Activated CD4-positive, alpha-beta T cell treated with anti-CD3 and anti-CD28 coated beads, Interleukin-10, Interleukin-2, amounts not matched to agents 100 ng/mL and 50 ng/mL, durations not matched to agents 16 hours and 8 hours (primary cell): Measurements from ENCODE around the gene LNPEP.
A peak's percentile ranks its signal among the peaks of the same experiment; 100 is the strongest.

Experiments
- DNase-seq: peaks from one replicate; pipeline ENCODE4 v3.0.0-alpha.2; 2020

The LNPEP gene

DNA sequence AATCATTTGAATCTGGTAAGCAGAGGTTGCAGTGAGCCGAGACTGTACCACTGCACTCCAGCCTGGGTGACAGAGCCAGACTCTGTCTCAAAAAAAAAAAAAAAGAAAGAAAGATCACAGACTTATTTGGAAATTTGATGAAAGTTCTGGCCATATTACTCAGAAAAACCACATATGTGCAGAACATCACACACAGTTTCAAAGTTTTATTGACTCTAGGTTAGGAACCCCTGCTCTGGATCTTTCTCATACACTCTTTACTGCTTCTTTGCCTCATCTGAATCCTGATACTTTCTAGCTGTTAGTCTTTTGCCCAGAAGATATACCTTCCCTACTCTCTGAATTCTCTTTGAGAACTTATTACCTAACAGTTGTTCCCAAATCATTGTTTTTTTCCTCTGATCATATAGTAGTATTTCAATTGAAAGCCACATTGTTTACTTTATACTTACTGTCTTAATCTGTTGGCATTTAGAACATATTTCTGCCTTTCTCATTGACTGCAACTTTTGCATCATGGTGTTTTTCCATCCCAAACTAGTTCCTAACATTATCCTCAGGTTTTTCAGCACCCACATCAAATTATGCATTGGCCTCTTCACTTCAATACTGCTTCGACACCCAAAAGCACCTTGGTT lies 68.7 kb downstream of the LNPEP start:
- DNase-seq, result peak; percentile 39

DNA sequence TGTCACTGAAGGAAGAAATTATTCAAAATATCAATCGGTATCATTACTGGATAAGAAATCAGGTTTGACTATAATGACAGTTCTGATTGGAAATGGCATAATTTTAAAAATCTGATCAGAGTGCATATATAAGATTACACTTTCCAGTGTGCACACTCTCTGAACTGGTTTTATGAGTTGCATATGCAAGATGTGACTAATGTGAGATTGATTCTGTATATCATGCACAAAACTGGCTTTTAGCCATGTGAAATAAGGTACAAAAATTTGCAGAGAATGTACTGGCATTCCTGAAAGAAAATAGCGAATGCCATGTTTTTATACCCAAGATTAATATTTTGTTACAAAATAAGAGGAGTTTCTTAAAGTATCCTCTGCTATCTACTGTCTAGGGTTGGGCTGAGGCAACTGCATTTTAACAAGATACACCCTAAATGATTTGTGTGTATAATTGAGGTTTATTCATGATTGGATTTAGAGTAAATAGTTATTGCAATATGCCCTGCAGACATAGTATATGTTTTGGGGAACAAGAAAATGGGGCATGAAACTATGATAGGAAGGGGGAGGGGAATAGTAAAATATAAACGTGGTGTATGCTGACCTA lies 70.7 kb downstream of the LNPEP start:
- no peak for DNase-seq

GRCh38 chr5:97009212-97009898 lies 73.5 kb downstream of the LNPEP start:
- no peak for DNase-seq

DNA sequence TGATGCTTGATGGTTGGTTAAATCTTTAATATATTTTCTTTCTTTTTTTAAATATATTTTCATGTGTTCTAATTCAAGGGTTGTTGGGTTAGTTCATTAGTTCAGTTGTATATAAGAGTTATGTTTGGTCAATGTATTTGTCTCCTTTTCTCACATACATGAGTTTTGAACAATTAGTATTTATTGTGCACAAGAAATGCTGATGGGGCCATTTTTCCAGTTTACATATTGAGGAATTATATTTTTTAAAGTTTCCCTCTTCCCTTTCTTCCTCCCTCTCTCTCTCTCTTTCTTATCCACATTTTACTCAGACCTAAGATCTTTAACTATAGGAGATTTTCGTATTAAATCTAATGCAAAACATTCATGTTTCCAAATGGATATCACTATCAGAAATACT lies 74.0 kb downstream of the LNPEP start:
- no peak for DNase-seq

DNA sequence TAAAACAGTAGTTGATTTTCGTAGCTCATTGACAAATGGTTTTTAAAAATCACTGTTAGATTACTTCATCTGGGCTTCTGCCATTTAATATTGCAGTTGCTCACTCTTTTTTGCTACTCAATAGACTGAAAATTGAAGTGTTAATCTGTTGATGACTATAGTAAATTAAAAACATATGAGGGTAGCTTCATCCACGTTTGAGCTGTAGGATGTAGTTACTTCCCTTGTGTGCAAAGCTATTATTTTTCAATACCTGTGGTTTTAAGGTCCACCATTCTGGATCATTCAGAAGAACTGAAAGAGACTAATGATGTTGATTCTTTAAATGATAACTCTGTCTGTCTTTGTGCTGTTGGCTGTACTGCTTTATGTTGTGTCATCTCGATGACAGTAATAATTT lies 74.7 kb downstream of the LNPEP start:
- DNase-seq, result no peak

DNA sequence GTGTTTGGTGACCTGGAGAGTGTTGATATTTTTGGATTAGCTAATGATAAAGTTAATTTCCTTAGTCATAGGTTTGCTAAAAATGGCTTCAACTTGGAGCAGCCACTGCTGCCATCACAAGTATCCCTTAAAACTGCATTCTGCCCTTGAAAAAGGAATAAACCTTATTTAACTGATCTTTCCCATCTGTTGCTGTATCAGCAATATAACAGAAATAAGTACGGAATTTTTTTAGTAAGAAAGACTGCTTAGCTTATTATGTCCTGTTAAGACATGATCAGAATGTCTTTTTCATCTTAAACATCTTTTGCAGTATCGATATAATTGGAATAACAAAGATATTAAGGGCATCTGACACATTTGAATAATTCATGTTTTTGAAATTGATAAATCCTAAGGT lies 75.7 kb downstream of the LNPEP start:
- DNase-seq, result no peak

DNA sequence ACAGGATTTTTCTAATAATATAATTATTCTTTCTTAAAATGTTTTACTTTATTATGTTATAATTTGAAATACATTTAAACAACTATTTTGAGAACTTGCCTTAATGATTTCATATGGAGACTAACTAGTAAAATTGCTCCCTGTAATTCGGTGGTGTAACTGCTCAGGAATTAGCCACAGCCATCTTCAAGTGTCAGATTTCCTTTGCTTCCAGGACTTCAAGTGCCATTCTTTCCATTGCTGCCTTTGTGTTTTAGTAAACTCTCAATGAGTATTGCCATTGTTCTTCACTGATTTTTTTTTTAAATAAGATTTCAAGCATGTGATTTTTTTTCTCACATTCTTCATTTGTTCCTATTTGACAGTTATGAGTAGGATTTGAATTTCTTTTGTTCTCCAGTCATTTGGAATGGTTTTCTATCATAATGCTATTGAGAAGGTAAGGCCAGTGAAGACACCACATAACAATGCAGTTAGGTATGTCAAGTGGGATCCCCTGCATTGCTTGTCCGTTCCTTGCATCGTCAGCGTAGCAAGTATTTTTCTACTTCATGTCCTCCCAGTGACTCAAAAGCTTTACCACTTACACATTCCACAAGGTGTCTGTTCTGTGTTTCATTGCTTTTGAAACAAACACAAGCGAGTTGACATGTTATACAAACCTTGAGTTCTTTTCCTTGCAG lies 83.7 kb downstream of the LNPEP start:
- DNase-seq, result no peak

DNA sequence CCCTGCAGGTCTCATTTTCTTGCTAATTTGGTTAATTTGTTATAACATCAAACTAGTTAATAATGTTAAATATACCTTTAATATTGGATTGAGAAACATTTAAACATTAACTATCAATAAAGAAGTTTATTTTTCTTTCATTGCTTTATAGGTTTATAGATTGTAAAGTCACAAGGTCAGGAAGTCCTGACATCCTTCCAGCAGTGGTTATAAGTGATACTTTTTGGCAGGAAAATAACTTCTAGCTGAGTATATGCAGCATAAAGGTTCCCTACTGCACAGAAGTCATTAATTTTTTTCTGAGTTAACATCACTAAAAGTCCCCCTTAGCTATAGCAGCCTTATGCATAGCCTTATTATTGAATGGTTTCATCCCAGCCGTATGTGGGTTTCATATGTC lies 85.5 kb downstream of the LNPEP start:
- no peak for DNase-seq

GRCh38 chr5:97022898-97023297 lies 87.0 kb downstream of the LNPEP start:
- peak; percentile 35 for DNase-seq

- DNase-seq, result no peak
Measured at GRCh38 chr5:97026721-97027120, 90.8 kb downstream of the LNPEP start.

DNA sequence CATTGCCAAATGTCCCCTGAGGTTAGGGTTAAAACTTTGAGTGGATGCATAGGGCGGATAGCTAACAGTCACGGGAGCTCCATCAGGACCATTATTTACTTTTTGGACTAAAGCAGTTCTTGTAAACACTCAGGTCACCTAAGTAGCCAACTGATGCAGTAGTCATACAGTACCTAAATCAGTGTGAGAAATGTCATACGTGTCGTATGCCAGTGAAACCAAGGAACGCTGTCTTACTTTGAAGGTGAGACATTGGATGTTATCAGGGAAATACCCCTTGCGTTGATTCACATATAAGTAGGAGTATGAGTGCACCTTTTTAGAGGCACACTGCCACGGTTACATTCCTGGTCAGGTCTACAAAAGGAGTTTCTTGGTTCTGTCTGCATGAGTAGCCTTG lies 101.9 kb downstream of the LNPEP start:
- no peak for DNase-seq

- no peak for DNase-seq
Measured at GRCh38 chr5:97041239-97041638, 105.4 kb downstream of the LNPEP start.

DNA sequence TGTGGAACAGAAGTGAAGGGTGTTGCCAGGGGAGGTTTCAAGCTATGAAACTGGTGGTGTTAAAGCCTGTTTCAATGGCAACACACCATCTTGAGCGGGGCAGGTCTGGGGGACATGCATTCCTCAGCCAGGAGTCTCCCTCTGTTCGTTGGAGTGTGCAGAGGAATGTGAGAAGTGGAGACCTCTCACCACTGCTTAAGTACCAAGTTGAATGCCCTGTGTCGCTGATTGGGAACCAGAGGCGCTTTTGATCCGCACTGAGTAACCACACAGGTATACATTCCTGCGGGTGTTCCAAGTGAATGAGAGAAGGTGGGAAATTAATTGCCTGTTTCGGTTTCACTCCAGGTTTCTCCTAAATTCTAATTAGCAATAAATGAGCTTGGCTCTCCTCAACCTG lies 107.1 kb downstream of the LNPEP start:
- DNase-seq, result no peak

GRCh38 chr5:97043511-97043910 lies 107.6 kb downstream of the LNPEP start:
- no peak for DNase-seq

GRCh38 chr5:97044052-97044451 lies 108.2 kb downstream of the LNPEP start:
- DNase-seq, result no peak

DNA sequence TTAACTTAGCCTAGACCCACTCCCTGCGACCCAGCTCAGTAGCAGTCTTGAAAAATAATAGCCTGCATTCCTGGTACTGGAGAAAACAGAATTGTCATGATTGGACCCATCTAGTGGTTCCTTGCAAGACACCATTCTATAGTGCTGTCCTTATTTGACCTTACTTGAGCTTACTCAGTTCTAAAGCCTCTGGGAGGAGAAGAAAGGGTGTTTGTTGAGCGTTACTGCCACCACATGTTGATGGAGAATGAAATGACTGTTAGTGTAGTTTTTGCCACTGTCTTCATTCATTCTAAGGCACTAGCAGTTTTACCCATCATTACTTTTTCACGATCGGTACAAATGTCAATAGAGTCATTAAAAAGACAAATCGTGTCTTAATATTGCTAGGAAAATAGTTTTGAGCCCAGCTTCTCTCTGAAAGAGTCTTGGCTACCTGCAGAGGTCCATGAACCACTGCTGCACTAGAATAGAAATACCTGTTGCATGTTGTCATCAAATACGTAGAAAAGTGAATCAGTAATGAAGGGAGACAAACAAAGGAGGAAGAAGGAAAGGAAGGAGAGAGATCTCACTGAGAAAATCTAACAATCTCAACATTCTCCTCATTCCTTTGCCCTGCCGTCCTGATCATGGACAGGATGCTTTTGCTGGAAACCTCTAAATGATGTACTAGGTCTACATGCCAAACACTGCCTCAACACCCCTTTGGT lies 110.5 kb downstream of the LNPEP start:
- DNase-seq, result peak; percentile 23

DNA sequence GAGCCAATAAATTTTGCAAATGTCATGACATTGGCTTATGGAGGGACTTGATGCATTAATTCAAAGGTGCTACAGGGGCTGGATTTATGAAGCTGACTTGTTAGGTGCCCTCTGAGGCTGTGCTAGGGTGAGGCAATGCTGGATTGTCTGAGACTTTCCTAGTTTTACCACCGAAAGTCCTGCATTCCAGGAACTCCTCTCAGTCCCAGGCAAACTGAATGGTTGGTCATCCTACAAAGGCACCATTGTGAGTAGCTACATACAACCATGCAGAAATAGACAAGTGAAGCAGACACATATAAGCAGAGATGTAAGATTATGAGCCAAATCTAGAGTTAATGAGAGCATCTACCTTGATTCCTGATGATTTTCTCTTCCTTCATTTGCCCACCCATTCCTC lies 111.2 kb downstream of the LNPEP start:
- no peak for DNase-seq

GRCh38 chr5:97049175-97049574 lies 113.3 kb downstream of the LNPEP start:
- no peak for DNase-seq

DNA sequence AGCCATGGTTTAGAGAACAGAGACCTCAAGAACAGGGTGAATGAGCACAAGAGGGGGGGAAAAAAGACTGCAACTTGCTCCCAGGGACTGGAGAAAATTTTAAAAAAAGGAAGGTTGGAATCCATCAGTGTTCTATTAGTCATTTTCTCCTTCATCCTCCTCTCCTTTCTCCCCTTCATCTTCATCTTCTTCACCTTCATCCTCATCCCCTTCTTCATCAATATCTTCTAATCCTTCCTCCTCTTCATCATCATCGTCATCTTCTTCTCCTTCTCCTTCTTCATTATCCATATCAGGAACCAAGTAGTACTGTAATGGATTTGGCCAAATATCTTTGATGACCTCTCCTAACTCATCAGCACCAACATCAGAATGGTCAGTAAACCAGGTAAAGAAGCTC lies 120.4 kb downstream of the LNPEP start:
- DNase-seq, result no peak

GRCh38 chr5:97062046-97062445 lies 126.2 kb downstream of the LNPEP start:
- DNase-seq, result no peak

DNA sequence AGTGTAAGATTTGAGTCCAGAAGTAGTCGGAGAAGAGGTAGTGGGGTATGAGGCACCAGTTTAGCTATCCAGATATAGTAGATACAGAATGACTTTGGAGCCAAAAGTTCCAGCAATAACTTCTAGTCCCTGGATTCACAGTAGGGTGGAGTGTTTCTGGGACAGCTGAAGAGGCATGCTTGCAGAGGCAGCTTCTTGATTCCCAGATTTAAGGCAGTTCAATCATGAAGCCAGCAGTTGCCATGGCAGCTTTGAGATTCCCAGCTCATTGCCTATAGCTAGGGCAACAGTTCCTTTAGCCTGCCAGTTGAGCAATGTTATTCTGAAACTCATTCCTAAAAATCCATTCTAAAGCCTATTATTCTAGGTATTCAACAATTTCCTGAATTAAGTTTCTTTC lies 127.4 kb downstream of the LNPEP start:
- no peak for DNase-seq

- DNase-seq, result no peak
Measured at GRCh38 chr5:97065475-97065874, 129.6 kb downstream of the LNPEP start.

DNA sequence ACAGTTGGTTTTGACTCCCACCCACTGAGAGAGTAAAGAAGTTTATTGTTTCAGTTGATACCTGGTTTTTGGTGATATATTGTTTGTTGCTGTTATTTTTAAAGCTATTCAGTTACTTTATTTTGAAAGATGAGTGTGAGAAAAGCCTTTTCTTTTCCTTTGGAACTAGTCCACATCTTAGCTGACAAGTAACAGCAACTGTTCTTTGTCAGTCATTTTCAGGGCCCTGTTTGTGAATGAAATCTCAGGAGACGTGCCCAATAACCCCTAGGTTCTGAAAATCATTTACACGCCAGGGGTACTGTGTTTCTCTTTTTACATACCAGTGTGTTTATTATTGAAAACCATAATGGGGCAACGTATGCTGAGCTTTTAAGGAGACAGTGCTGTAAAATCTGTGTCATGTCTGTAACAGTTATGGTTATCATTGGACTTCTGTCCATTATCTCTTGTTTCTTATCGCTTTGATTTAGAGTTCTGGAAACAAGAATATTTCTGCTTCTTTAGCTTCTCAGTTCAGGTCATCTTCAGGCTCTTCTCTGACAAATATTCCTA lies 131.5 kb downstream of the LNPEP start:
- no peak for DNase-seq
